MM.1S (cell line): ENCODE data around the gene SEC23A.
A peak's percentile ranks its signal among the peaks of the same experiment; 100 is the strongest.

ENCODE experiments used
- DNase-seq: peaks from one replicate; pipeline ENCODE4 v3.0.0-alpha.2; 2015
- H2AFZ ChIP-seq: fragments of 300-600 bp; sonication (generic); 2 replicates; pipeline ENCODE4 v1.6.0; 2016; ENCODE audit warnings: antibody characterized with exemption, low read length
- H3F3A ChIP-seq: fragments of 300-600 bp; sonication (generic); 2 replicates; pipeline ENCODE4 v1.6.1; 2016; ENCODE audit warnings: mild to moderate bottlenecking, antibody characterized with exemption, low read length, moderate library complexity, mixed read lengths; ENCODE audit not compliant: insufficient read depth
- H3K27ac ChIP-seq: fragments of 300-600 bp; sonication (generic); 2 replicates; pipeline ENCODE4 v1.5.1; 2016; ENCODE audit warnings: mild to moderate bottlenecking, low read length
- H3K27me3 ChIP-seq: fragments of 300-600 bp; sonication (generic); replicated peaks from 2 replicates; pipeline ENCODE4 v1.6.0; 2016; ENCODE audit warnings: low read length; ENCODE audit not compliant: insufficient read depth
- H3K36me3 ChIP-seq: fragments of 300-600 bp; sonication (generic); replicated peaks from 2 replicates; pipeline ENCODE4 v1.6.1; 2016; ENCODE audit warnings: mild to moderate bottlenecking, low read length, mixed read lengths; ENCODE audit not compliant: insufficient read depth
- H3K4me1 ChIP-seq: fragments of 300-600 bp; sonication (generic); 2 replicates; pipeline ENCODE4 v1.6.1; 2016; ENCODE audit warnings: low read length, mixed read lengths
- H3K4me2 ChIP-seq: fragments of 300-600 bp; sonication (generic); 2 replicates; pipeline ENCODE4 v1.6.0; 2016; ENCODE audit warnings: low read depth, low read length
- H3K4me3 ChIP-seq: fragments of 300-600 bp; sonication (generic); 2 replicates; pipeline ENCODE4 v1.5.1; 2016; ENCODE audit warnings: low read length, mixed read lengths
- H3K79me2 ChIP-seq: fragments of 300-600 bp; sonication (generic); 2 replicates; pipeline ENCODE4 v1.6.1; 2016; ENCODE audit warnings: mixed run types, low read length, mixed read lengths
- H3K9ac ChIP-seq: fragments of 300-600 bp; sonication (generic); 2 replicates; pipeline ENCODE4 v1.6.1; 2016; ENCODE audit warnings: low read length, mixed read lengths
- H3K9me2 ChIP-seq: fragments of 300-600 bp; sonication (generic); replicated peaks from 2 replicates; pipeline ENCODE4 v1.6.1; 2016; ENCODE audit warnings: mild to moderate bottlenecking, low read length, mixed read lengths; ENCODE audit not compliant: insufficient read depth
- H3K9me3 ChIP-seq: fragments of 300-600 bp; sonication (generic); replicated peaks from 2 replicates; pipeline ENCODE4 v1.6.1; 2016; ENCODE audit warnings: mild to moderate bottlenecking, low read length, mixed read lengths; ENCODE audit not compliant: insufficient read depth
- H4K20me1 ChIP-seq: fragments of 300-600 bp; sonication (generic); 2 replicates; pipeline ENCODE4 v1.6.1; 2016; ENCODE audit warnings: mild to moderate bottlenecking, low read length, moderate library complexity, mixed read lengths; ENCODE audit not compliant: insufficient read depth
- CTCF ChIP-seq: fragments of 300-600 bp; sonication (generic); IDR thresholded peaks from 2 replicates; pipeline ENCODE4 v1.5.1; 2016; ENCODE audit warnings: antibody characterized with exemption, low read length, mixed read lengths
- EZH2 ChIP-seq: fragments of 300-600 bp; sonication (generic); optimal IDR thresholded peaks from 2 replicates; pipeline ENCODE3; 2017; ENCODE audit warnings: low read depth, mild to moderate bottlenecking, antibody characterized with exemption, low read length, mixed read lengths
- EZH2phosphoT487 ChIP-seq: fragments of 300-600 bp; sonication (generic); IDR thresholded peaks from 2 replicates; pipeline ENCODE4 v1.6.1; 2018; ENCODE audit warnings: antibody characterized with exemption, low read length

Gene SEC23A

GRCh38 chr14:39016733-39017095 is 86.3 kb downstream of the SEC23A start:
- H3K4me2 ChIP-seq: no peak overlapping the region
- H3K79me2 ChIP-seq: no peaks in the 10 kb centered on the region
- H3F3A ChIP-seq: no peaks in the 10 kb centered on the region
- no peak overlapping the region for H2AFZ ChIP-seq
- H3K27me3 ChIP-seq: no peaks in the 10 kb centered on the region
- no peaks in the 10 kb centered on the region for H3K36me3 ChIP-seq
- H3K27ac ChIP-seq: no peak overlapping the region
- no peaks in the 10 kb centered on the region for H3K9me2 ChIP-seq
- TF ChIP-seq CTCF: no peak
- no peak for TF ChIP-seq EZH2phosphoT487
- no peak for TF ChIP-seq EZH2
- no peak overlapping the region for H3K4me3 ChIP-seq
- no peaks in the 10 kb centered on the region for H4K20me1 ChIP-seq
- no peaks in the 10 kb centered on the region for H3K4me1 ChIP-seq
- no peaks in the 10 kb centered on the region for H3K9me3 ChIP-seq
- DNase-seq: no peak
- H3K9ac ChIP-seq: no peak overlapping the region

- no peaks in the 10 kb centered on the region for H3K36me3 ChIP-seq
- TF ChIP-seq CTCF (no peak), EZH2phosphoT487 (no peak), EZH2 (no peak)
- no peak overlapping the region for H3K4me3 ChIP-seq
Measured at GRCh38 chr14:39015964-39016577, 87.0 kb downstream of the SEC23A start.

GRCh38 chr14:39015360-39015961 is 87.6 kb downstream of the SEC23A start:
- Histone ChIP-seq H3F3A (no peaks in the 10 kb centered on the region), H3K36me3 (no peaks in the 10 kb centered on the region), H2AFZ (no peak overlapping the region), H3K27ac (no peak overlapping the region), H3K4me1 (no peaks in the 10 kb centered on the region), H3K9me2 (no peaks in the 10 kb centered on the region), H4K20me1 (no peaks in the 10 kb centered on the region), H3K4me3 (no peak overlapping the region), H3K9me3 (no peaks in the 10 kb centered on the region), H3K27me3 (no peaks in the 10 kb centered on the region), H3K9ac (no peak overlapping the region), H3K79me2 (no peaks in the 10 kb centered on the region), H3K4me2 (no peak overlapping the region)
- no peak for TF ChIP-seq EZH2
- no peak for TF ChIP-seq EZH2phosphoT487
- TF ChIP-seq CTCF: peak; percentile 52
- peak; percentile 46 for DNase-seq

More at GRCh38 chr14:39015964-39016577, 87.0 kb downstream of the SEC23A start:
- no peaks in the 10 kb centered on the region for H3K9me3 ChIP-seq
- H3K27ac ChIP-seq: no peak overlapping the region
- H4K20me1 ChIP-seq: no peaks in the 10 kb centered on the region
- no peak overlapping the region for H3K4me2 ChIP-seq
- no peaks in the 10 kb centered on the region for H3K9me2 ChIP-seq
- no peak for DNase-seq
- no peaks in the 10 kb centered on the region for H3K4me1 ChIP-seq
- no peak overlapping the region for H2AFZ ChIP-seq
- H3K9ac ChIP-seq: no peak overlapping the region
- no peaks in the 10 kb centered on the region for H3K79me2 ChIP-seq
- no peaks in the 10 kb centered on the region for H3F3A ChIP-seq
- no peaks in the 10 kb centered on the region for H3K27me3 ChIP-seq
